Stimulated activated effector memory CD8-positive, alpha-beta T cell treated with anti-CD3 and anti-CD28 coated beads, Interleukin-12 subunit alpha, Interleukin-12 subunit beta, amount 100 ng/mL, for 72 hours (primary cell): ENCODE data around the gene DNAAF8.

ENCODE experiments used
- ATAC-seq: fragments of 150-1000 bp; cut with Tn5 transposase; 2 replicates; pipeline ENCODE4 v1.10.0; 2021
- DNase-seq, 2 donors: peaks; one replicate each; pipeline ENCODE4 v3.0.0; 2021 to 2022; ENCODE audit warnings: low spot score in 2 of 2
- H3K27ac Mint-ChIP-seq: one replicate; pipeline ENCODE4 v1.8.0; 2022; ENCODE audit warnings: mild to moderate bottlenecking, mixed read lengths
- H3K36me3 Mint-ChIP-seq: one replicate; pipeline ENCODE4 v1.8.0; 2022; ENCODE audit warnings: mild to moderate bottlenecking, mixed read lengths
- H3K4me1 Mint-ChIP-seq: one replicate; pipeline ENCODE4 v1.8.0; 2022; ENCODE audit warnings: mixed read lengths
- H3K4me3 Mint-ChIP-seq: one replicate; pipeline ENCODE4 v1.8.0; 2022; ENCODE audit warnings: mild to moderate bottlenecking, mixed read lengths
- H3K9me3 Mint-ChIP-seq: one replicate; pipeline ENCODE4 v1.8.0; 2022; ENCODE audit warnings: mixed read lengths

The DNAAF8 gene

GRCh38 chr16:4749700-4750257 is 15.4 kb downstream of the DNAAF8 start:
- no peak for DNase-seq
- Mint-ChIP-seq H3K9me3 (no peaks in the 10 kb centered on the region), H3K4me3 (no peak overlapping the region), H3K27ac (peak overlapping the region; percentile 81), H3K4me1 (peaks cover 13% of the 10 kb centered on the region), H3K36me3 (peaks cover 32% of the 10 kb centered on the region)
- ATAC-seq, result no peak

- Mint-ChIP-seq H3K27ac (no peak overlapping the region), H3K4me3 (no peak overlapping the region), H3K9me3 (no peaks in the 10 kb centered on the region), H3K36me3 (peaks cover 42% of the 10 kb centered on the region), H3K4me1 (peaks cover 13% of the 10 kb centered on the region)
- no peak for ATAC-seq
- DNase-seq, result no peak
Measured at GRCh38 chr16:4750896-4751295, 16.6 kb downstream of the DNAAF8 start.

- Mint-ChIP-seq H3K9me3 (no peaks in the 10 kb centered on the region), H3K4me1 (peaks cover 11% of the 10 kb centered on the region), H3K27ac (no peak overlapping the region), H3K4me3 (no peak overlapping the region), H3K36me3 (peaks cover 58% of the 10 kb centered on the region)
- DNase-seq, result no peak
- ATAC-seq, result no peak
Measured at GRCh38 chr16:4752351-4753100, 18.2 kb downstream of the DNAAF8 start.

GRCh38 chr16:4753227-4753626 is 18.9 kb downstream of the DNAAF8 start:
- peaks cover 4% of the 10 kb centered on the region for H3K4me1 Mint-ChIP-seq
- no peaks in the 10 kb centered on the region for H3K9me3 Mint-ChIP-seq
- no peak overlapping the region for H3K4me3 Mint-ChIP-seq
- DNase-seq (no peak), ATAC-seq (no peak)
- H3K36me3 Mint-ChIP-seq, result peaks cover 65% of the 10 kb centered on the region
- H3K27ac Mint-ChIP-seq, result no peak overlapping the region

GRCh38 chr16:4754865-4755264 is 20.5 kb downstream of the DNAAF8 start:
- Mint-ChIP-seq H3K4me1 (peaks cover 3% of the 10 kb centered on the region), H3K4me3 (no peak overlapping the region), H3K9me3 (no peaks in the 10 kb centered on the region), H3K27ac (no peak overlapping the region), H3K36me3 (peaks cover 82% of the 10 kb centered on the region)
- DNase-seq (no peak), ATAC-seq (no peak)

GRCh38 chr16:4755687-4756086 is 21.4 kb downstream of the DNAAF8 start:
- ATAC-seq, result no peak
- H3K36me3 Mint-ChIP-seq, result peaks cover 87% of the 10 kb centered on the region

GRCh38 chr16:4760221-4760910 is 26.0 kb downstream of the DNAAF8 start:
- peak overlapping the region; percentile 48 for H3K27ac Mint-ChIP-seq
- H3K9me3 Mint-ChIP-seq, result no peaks in the 10 kb centered on the region
- DNase-seq (no peak), ATAC-seq (no peak)
- H3K36me3 Mint-ChIP-seq, result peaks cover 90% of the 10 kb centered on the region
- H3K4me1 Mint-ChIP-seq, result peaks cover 6% of the 10 kb centered on the region
- H3K4me3 Mint-ChIP-seq, result no peak overlapping the region

More at GRCh38 chr16:4755687-4756086, 21.4 kb downstream of the DNAAF8 start:
- Mint-ChIP-seq H3K27ac (peak overlapping the region; percentile 43), H3K9me3 (no peaks in the 10 kb centered on the region), H3K4me1 (peaks cover 6% of the 10 kb centered on the region), H3K4me3 (no peak overlapping the region)
- no peak for DNase-seq

GRCh38 chr16:4762205-4762604 is 27.9 kb downstream of the DNAAF8 start:
- Mint-ChIP-seq H3K36me3 (peaks cover 83% of the 10 kb centered on the region), H3K4me1 (peaks cover 14% of the 10 kb centered on the region), H3K9me3 (no peaks in the 10 kb centered on the region), H3K27ac (peak overlapping the region; percentile 76), H3K4me3 (no peak overlapping the region)
- ATAC-seq (no peak), DNase-seq (no peak)

GRCh38 chr16:4763791-4764190 is 29.5 kb downstream of the DNAAF8 start:
- peaks cover 80% of the 10 kb centered on the region for H3K36me3 Mint-ChIP-seq
- no peak for ATAC-seq
- no peak overlapping the region for H3K4me3 Mint-ChIP-seq
- H3K4me1 Mint-ChIP-seq, result peaks cover 26% of the 10 kb centered on the region
- no peak for DNase-seq
- H3K27ac Mint-ChIP-seq, result peak overlapping the region; percentile 60
- H3K9me3 Mint-ChIP-seq, result no peaks in the 10 kb centered on the region

- ATAC-seq, result no peak
- peak overlapping the region; percentile 85 for H3K27ac Mint-ChIP-seq
- H3K9me3 Mint-ChIP-seq, result no peaks in the 10 kb centered on the region
- peak overlapping the region; percentile 88 for H3K4me3 Mint-ChIP-seq
- peaks cover 31% of the 10 kb centered on the region for H3K4me1 Mint-ChIP-seq
- DNase-seq, result no peak
- H3K36me3 Mint-ChIP-seq, result peaks cover 60% of the 10 kb centered on the region
Measured at GRCh38 chr16:4765511-4766474, 31.5 kb downstream of the DNAAF8 start.

- Mint-ChIP-seq H3K36me3 (peaks cover 47% of the 10 kb centered on the region), H3K9me3 (no peaks in the 10 kb centered on the region), H3K27ac (peak within 1 kb of the TSS; percentile 85), H3K4me1 (peaks cover 31% of the 10 kb centered on the region), H3K4me3 (peak within 1 kb of the TSS; percentile 88)
- ATAC-seq (peak; percentile 86), DNase-seq (peak; percentile 93 to 99)
Measured at GRCh38 chr16:4766875-4767628, 32.7 kb downstream of the DNAAF8 start, which contains the start of gene ZNF500. TSS of gene ZNF500 (minus strand) at chr16:4767162. CDS start at chr16:4765978, 1,184 bp downstream.

GRCh38 chr16:4767872-4768548 is 33.7 kb downstream of the DNAAF8 start:
- Mint-ChIP-seq H3K4me1 (peaks cover 31% of the 10 kb centered on the region), H3K27ac (peak overlapping the region; percentile 85), H3K4me3 (peak overlapping the region; percentile 88), H3K36me3 (peaks cover 38% of the 10 kb centered on the region), H3K9me3 (no peaks in the 10 kb centered on the region)
- no peak for DNase-seq
- peak; percentile 2 for ATAC-seq

GRCh38 chr16:4768549-4769305 is 34.4 kb downstream of the DNAAF8 start:
- no peaks in the 10 kb centered on the region for H3K9me3 Mint-ChIP-seq
- DNase-seq (peak; percentile 68 to 94), ATAC-seq (peak; percentile 81)
- H3K4me3 Mint-ChIP-seq, result peak overlapping the region; percentile 88
- H3K36me3 Mint-ChIP-seq, result peaks cover 30% of the 10 kb centered on the region
- peak overlapping the region; percentile 85 for H3K27ac Mint-ChIP-seq
- H3K4me1 Mint-ChIP-seq, result peaks cover 31% of the 10 kb centered on the region
